ENCODE measurements around the gene GABRB3.

DNA sequence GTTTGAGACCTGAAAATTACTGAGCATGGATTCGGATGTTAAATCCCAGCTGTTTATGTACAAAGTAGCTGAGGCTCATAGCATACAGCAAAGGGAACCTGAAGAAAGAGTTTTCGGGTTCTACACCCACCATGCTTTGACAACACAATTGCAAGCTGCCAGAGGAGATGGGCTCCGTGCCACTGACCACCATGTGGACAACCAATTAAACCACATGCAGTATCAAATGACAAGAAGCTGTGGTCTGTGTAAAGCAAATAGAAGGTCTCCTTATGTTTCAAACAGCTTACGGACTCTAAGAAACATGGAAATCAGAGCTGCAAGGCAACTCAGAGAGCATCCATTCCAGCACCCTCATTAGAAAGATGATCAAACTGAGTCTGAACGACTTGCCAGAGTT, 12.9 kb downstream of the GABRB3 start:
- TF ChIP-seq, protein P1, sequence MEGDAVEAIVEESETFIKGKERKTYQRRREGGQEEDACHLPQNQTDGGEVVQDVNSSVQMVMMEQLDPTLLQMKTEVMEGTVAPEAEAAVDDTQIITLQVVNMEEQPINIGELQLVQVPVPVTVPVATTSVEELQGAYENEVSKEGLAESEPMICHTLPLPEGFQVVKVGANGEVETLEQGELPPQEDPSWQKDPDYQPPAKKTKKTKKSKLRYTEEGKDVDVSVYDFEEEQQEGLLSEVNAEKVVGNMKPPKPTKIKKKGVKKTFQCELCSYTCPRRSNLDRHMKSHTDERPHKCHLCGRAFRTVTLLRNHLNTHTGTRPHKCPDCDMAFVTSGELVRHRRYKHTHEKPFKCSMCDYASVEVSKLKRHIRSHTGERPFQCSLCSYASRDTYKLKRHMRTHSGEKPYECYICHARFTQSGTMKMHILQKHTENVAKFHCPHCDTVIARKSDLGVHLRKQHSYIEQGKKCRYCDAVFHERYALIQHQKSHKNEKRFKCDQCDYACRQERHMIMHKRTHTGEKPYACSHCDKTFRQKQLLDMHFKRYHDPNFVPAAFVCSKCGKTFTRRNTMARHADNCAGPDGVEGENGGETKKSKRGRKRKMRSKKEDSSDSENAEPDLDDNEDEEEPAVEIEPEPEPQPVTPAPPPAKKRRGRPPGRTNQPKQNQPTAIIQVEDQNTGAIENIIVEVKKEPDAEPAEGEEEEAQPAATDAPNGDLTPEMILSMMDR (IDR thresholded peaks at IDR 0.05): no peak
- no peak for TF ChIP-seq EZH2 (IDR thresholded peaks at IDR 0.05; ENCODE audit: borderline replicate concordance, insufficient read depth, low read depth, low read length, poor library complexity, severe bottlenecking)

All from B cell (primary cell).